HFFc6 (cell line): Measurements from ENCODE around the gene RAB3GAP1. TPM values are rescaled to one million over a fixed set of nuclear protein-coding genes. Genes with fewer than 3 reads are reported as not detected.

ENCODE experiments used
- DNase-seq: peaks from one replicate; pipeline ENCODE4 v3.0.0-alpha.2; 2018
- H3K27ac Mint-ChIP-seq: 2 replicates; pipeline ENCODE4 v1.8.0; 2020; ENCODE audit warnings: mild to moderate bottlenecking, mixed read lengths
- H3K27me3 Mint-ChIP-seq: 2 replicates; pipeline ENCODE4 v1.8.0; 2021; ENCODE audit warnings: mild to moderate bottlenecking, moderate library complexity, mixed read lengths; ENCODE audit not compliant: insufficient read depth
- H3K36me3 Mint-ChIP-seq: 2 replicates; pipeline ENCODE4 v1.8.0; 2021; ENCODE audit warnings: low read depth, mixed read lengths
- H3K4me1 Mint-ChIP-seq: 2 replicates; pipeline ENCODE4 v1.8.0; 2020; ENCODE audit warnings: low read depth, mixed read lengths
- H3K4me3 Mint-ChIP-seq: 2 replicates; pipeline ENCODE4 v1.8.0; 2020; ENCODE audit warnings: mild to moderate bottlenecking, moderate library complexity, mixed read lengths
- H3K9me3 Mint-ChIP-seq: 2 replicates; pipeline ENCODE4 v1.8.0; 2020; ENCODE audit warnings: mild to moderate bottlenecking, mixed read lengths
- CTCF ChIP-seq: fragments of 200-600 bp; sonication (generic); IDR thresholded peaks from 2 replicates; pipeline ENCODE4 v1.5.0; 2021; ENCODE audit warnings: antibody characterized with exemption, mild to moderate bottlenecking
- total RNA-seq, 6 experiments: library from RNA; stranded (reverse); fragmentation: NEBNext Ultra II Directional; extraction: Animal tissue kit (Norgen Biotek cat#: 25700); gene quantifications; 2 replicates in 1 of 6; 3 replicates in 5 of 6; pipeline ENCODE4 v1.2.3, GENCODE V29; 2021

The RAB3GAP1 gene
- total RNA-seq, 6 experiments from 2014 or later: 52.6 to 61.2 (median 59.1) TPM

DNA sequence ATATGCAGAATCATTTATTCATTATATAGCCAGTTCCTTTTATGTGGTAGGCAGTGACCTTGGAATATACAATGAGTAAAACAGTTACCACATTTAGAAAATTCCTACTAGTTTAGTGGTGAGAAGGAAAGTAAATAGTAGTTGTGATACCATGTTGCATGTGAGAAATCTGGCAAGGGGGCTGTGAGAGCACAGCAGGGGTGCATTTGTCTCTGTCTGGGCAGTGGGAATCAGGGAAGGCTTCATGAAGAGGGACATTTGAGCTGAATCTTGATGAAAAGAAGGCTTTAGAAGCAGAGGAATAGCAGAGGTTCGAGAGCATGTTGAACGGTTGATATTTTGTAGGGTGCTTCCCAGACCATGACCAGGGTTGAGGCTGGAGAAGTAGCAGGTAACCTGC is 78.7 kb downstream of the RAB3GAP1 start:
- Mint-ChIP-seq H3K27ac (no peak overlapping the region), H3K36me3 (peaks cover 39% of the 10 kb centered on the region), H3K4me1 (peaks cover 19% of the 10 kb centered on the region), H3K27me3 (peaks cover 6% of the 10 kb centered on the region; the same call in 1 of the 2 replicates), H3K9me3 (no peaks in the 10 kb centered on the region), H3K4me3 (no peak overlapping the region)
- no peak for DNase-seq
- no peak for TF ChIP-seq CTCF

- no peak for TF ChIP-seq CTCF
- Mint-ChIP-seq H3K36me3 (peaks cover 44% of the 10 kb centered on the region), H3K27ac (peak overlapping the region; percentile 37), H3K9me3 (no peaks in the 10 kb centered on the region), H3K4me3 (no peak overlapping the region), H3K4me1 (peaks cover 19% of the 10 kb centered on the region), H3K27me3 (peaks cover 2% of the 10 kb centered on the region; the same call in 1 of the 2 replicates)
- DNase-seq: peak; percentile 15
Measured at GRCh38 chr2:135132314-135132713, 80.2 kb downstream of the RAB3GAP1 start.

- Mint-ChIP-seq H3K4me1 (peaks cover 8% of the 10 kb centered on the region), H3K9me3 (peaks cover 13% of the 10 kb centered on the region), H3K4me3 (no peak overlapping the region), H3K27me3 (no peaks in the 10 kb centered on the region; the same call in 1 of the 2 replicates), H3K36me3 (peaks cover 66% of the 10 kb centered on the region), H3K27ac (no peak overlapping the region)
- no peak for TF ChIP-seq CTCF
- no peak for DNase-seq
Measured at GRCh38 chr2:135140606-135141005, 88.5 kb downstream of the RAB3GAP1 start.

- Mint-ChIP-seq H3K4me1 (peaks cover 8% of the 10 kb centered on the region), H3K4me3 (no peak overlapping the region), H3K27ac (no peak overlapping the region), H3K27me3 (no peaks in the 10 kb centered on the region; the same call in 1 of the 2 replicates), H3K36me3 (peaks cover 55% of the 10 kb centered on the region), H3K9me3 (peaks cover 13% of the 10 kb centered on the region)
- no peak for TF ChIP-seq CTCF
- no peak for DNase-seq
Measured at GRCh38 chr2:135142323-135142722, 90.2 kb downstream of the RAB3GAP1 start.

- H3K27ac Mint-ChIP-seq: no peak overlapping the region
Measured at GRCh38 chr2:135144343-135144742, 92.3 kb downstream of the RAB3GAP1 start.

More at GRCh38 chr2:135144343-135144742, 92.3 kb downstream of the RAB3GAP1 start:
- Mint-ChIP-seq H3K4me1 (peaks cover 16% of the 10 kb centered on the region), H3K4me3 (no peak overlapping the region), H3K9me3 (peaks cover 13% of the 10 kb centered on the region), H3K36me3 (peaks cover 61% of the 10 kb centered on the region), H3K27me3 (no peaks in the 10 kb centered on the region; the same call in 1 of the 2 replicates)
- TF ChIP-seq CTCF: no peak
- DNase-seq: no peak
